Measurements from ENCODE around the gene PPOX. TPM values are rescaled to one million over a fixed set of nuclear protein-coding genes. Genes with fewer than 3 reads are reported as not detected.

Gene PPOX
- total RNA-seq, 5 donors from 2014 or later (not counting 1 experiment from before 2014, with no cell fraction given), result 38.3 to 85.4 (median 69.2) TPM

DNA sequence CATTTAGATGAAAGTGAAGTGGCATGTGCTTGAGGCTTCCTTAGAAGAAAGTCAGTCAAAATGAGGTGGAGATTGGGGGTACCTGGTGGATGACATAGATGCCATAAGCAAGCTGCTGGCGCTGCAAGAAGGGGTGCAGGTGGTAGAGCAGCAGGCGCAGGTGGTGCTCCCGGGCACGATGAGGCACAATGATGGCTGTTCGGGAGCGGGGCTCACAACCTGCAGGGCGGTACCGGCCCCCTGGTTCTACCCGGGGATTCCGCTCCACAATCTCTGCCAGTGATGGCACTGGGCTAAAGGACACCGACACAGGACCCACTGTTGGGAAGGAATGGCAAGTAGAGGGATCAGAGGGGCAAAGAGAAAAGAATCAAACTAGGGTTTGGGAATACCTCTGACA lies 8.7 kb downstream of the PPOX start:
- ATAC-seq (replicated peaks in 1 of 4) (no peak), DNase-seq (no peak)
- peak overlapping the region; percentile 62 to 99 for H3K27ac Mint-ChIP-seq
- no peak overlapping the region for H3K4me3 ChIP-seq (ENCODE audit: control insufficient read depth in 1 of 2, extremely low read depth in 1 of 2, low read length in 1 of 2)
- peaks cover 47% of the 10 kb centered on the region for H3K36me3 Mint-ChIP-seq
- H3K36me3 ChIP-seq (ENCODE audit: control insufficient read depth in 2 of 2, extremely low read depth in 1 of 2, insufficient read depth in 1 of 2, low read length in 1 of 2), result peaks cover 16 to 56% of the 10 kb centered on the region in 2 donors
- over 99% methylated on average over 10 of the region's 11 CpGs for WGBS (ENCODE audit: insufficient coverage)
- peaks cover 57 to 70% (median 61%) of the 10 kb centered on the region in 3 donors for H3K4me1 Mint-ChIP-seq
- no peaks in the 10 kb centered on the region for H3K27me3 Mint-ChIP-seq
- H3K9me3 Mint-ChIP-seq, result no peaks in the 10 kb centered on the region
- no peaks in the 10 kb centered on the region for H3K27me3 ChIP-seq (replicated peaks in 1 of 2; ENCODE audit: control insufficient read depth in 2 of 2, extremely low read depth in 1 of 2, insufficient read depth in 2 of 2, low read length in 1 of 2)
- CTCF ChIA-PET, result no interaction called here
- no peak overlapping the region for H3K27ac ChIP-seq (ENCODE audit: low read length)
- POLR2A ChIA-PET, result interaction anchor here (0.6 to 0.7 kb wide), 2 partner anchors 28 to 154 kb away, joined by 3 to 4 read pairs; partner anchors contain the start of gene F11R (in 1 of the 2)
- peak overlapping the region; percentile 44 to 99 (median 91) for H3K4me3 Mint-ChIP-seq
- peaks cover 8 to 38% of the 10 kb centered on the region in 2 experiments for H3K4me1 ChIP-seq (ENCODE audit: control insufficient read depth in 1 of 2, extremely low read depth in 1 of 2, insufficient read depth in 2 of 2, low read length in 2 of 2)
- no peaks in the 10 kb centered on the region for H3K9me3 ChIP-seq

DNA sequence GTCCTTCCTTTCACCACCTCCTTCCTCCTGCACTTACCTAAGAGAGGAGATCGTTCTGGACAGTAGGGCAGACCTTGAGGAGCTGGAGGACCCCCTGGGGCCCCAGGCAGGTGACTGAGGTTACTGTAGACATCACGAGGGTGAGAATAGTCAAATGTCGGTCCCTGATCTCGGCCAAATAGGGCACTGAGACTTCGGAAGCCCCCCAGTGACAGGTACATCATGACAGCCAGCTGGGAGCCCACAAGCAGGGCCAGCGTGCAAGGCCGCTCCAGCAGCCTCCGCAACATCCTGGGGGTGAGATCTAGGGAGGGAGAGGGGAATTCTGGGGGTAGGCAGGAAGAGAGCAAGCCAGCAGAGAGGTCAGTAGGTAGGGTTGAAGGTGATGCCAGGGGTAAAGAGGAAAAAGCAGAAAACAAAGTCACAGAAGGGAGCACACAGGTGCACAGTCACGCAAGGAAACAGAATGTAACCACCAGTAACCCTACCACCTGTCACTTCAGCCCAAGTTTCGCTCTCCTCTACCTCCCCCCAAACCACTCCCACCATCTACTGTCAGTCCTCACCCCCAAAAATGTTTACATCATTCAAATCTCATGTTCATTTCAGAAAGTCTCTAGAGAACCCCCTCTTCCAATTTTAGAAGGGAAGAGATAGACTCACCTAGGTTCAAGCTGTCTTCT lies 9.7 kb downstream of the PPOX start:
- Histone ChIP-seq H3K4me1 (ENCODE audit: control insufficient read depth in 1 of 2, extremely low read depth in 1 of 2, insufficient read depth in 2 of 2, low read length in 2 of 2) (peaks cover 10 to 46% of the 10 kb centered on the region in 2 experiments), H3K27ac (ENCODE audit: low read length) (peak overlapping the region; percentile 84), H3K36me3 (ENCODE audit: control insufficient read depth in 2 of 2, extremely low read depth in 1 of 2, insufficient read depth in 1 of 2, low read length in 1 of 2) (peaks cover 16 to 49% of the 10 kb centered on the region in 2 donors), H3K4me3 (ENCODE audit: control insufficient read depth in 1 of 2, extremely low read depth in 1 of 2, low read length in 1 of 2) (peak overlapping the region; percentile 93), H3K9me3 (no peaks in the 10 kb centered on the region), H3K27me3 (replicated peaks in 1 of 2; ENCODE audit: control insufficient read depth in 2 of 2, extremely low read depth in 1 of 2, insufficient read depth in 2 of 2, low read length in 1 of 2) (no peaks in the 10 kb centered on the region)
- 86% methylated on average over 10 of the region's 10 CpGs for WGBS (ENCODE audit: insufficient coverage)
- no peak for ATAC-seq (replicated peaks in 1 of 4)
- H3K9me3 Mint-ChIP-seq, result no peaks in the 10 kb centered on the region
- peaks cover 66 to 78% (median 71%) of the 10 kb centered on the region in 3 donors for H3K4me1 Mint-ChIP-seq
- H3K27me3 Mint-ChIP-seq, result no peaks in the 10 kb centered on the region
- ChIA-PET POLR2A (interaction anchor here in 1 of 2 donors (2.1 kb wide), 1 partner anchor 10 kb away, joined by 8 read pairs; the partner anchor contains the start of gene PPOX), CTCF (interaction anchor here in 1 of 2 donors (2.3 kb wide), 1 partner anchor 10 kb away, joined by 13 read pairs; the partner anchor contains the start of gene PPOX)
- H3K4me3 Mint-ChIP-seq, result peak overlapping the region; percentile 91 to 99 (median 96)
- H3K36me3 Mint-ChIP-seq, result peaks cover 45% of the 10 kb centered on the region
- peak overlapping the region; percentile 96 to 99 for H3K27ac Mint-ChIP-seq
- no peak for DNase-seq

DNA sequence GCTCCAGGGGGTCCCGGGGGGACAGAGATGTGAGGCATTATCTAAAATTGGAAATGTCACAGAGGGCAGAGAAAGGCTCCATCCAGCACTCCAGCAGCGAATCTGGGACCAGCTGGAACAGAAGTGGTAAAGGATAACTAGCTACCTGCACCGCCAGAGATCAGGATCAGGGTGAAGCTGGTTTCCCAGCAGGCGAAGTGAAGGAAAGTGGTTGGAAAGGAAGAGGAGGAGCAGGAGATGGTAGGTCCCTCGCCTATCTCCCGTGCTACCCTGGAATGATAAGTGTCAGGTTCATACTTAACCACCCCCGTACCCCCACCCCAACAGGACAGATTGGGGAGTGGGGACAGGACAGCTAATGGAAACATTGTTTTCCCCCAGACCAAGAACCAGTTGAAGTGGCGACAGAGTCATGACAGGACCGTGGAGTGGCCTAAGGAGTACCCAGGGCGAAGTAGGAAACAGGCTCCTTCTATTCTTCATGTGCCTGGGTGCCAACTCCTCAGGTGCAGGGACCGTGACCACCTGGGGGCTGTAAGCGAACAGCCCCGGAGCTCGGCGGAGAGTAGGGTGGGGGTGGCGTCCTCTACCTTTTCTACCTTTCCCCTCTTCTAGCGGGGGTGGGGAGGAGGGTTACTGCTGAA lies 10.4 kb downstream of the PPOX start:
- peak overlapping the region; percentile 93 for H3K4me3 ChIP-seq (ENCODE audit: control insufficient read depth in 1 of 2, extremely low read depth in 1 of 2, low read length in 1 of 2)
- POLR2A ChIA-PET, result interaction anchor here (0.5 to 2.1 kb wide), 3 partner anchors 9 to 916 kb away, joined by 4 to 8 read pairs (median 8); partner anchors contain the start of gene PPOX (in 1 of the 2)
- H3K27ac ChIP-seq (ENCODE audit: low read length), result peak overlapping the region; percentile 84
- CTCF ChIA-PET, result interaction anchor here in 1 of 2 donors (0.7 to 2.3 kb wide), 3 partner anchors 11 to 142 kb away, joined by 4 to 13 read pairs (median 4); partner anchors contain the start of genes DEDD and PPOX
- peaks cover 39% of the 10 kb centered on the region for H3K36me3 Mint-ChIP-seq
- no peaks in the 10 kb centered on the region for H3K27me3 ChIP-seq (replicated peaks in 1 of 2; ENCODE audit: control insufficient read depth in 2 of 2, extremely low read depth in 1 of 2, insufficient read depth in 2 of 2, low read length in 1 of 2)
- no peaks in the 10 kb centered on the region for H3K27me3 Mint-ChIP-seq
- H3K36me3 ChIP-seq (ENCODE audit: control insufficient read depth in 2 of 2, extremely low read depth in 1 of 2, insufficient read depth in 1 of 2, low read length in 1 of 2), result peaks cover 11 to 42% of the 10 kb centered on the region in 2 donors
- H3K4me3 Mint-ChIP-seq, result peak overlapping the region; percentile 91 to 99 (median 96)
- no peaks in the 10 kb centered on the region for H3K9me3 Mint-ChIP-seq
- peaks cover 70 to 77% (median 74%) of the 10 kb centered on the region in 3 donors for H3K4me1 Mint-ChIP-seq
- peaks cover 17 to 53% of the 10 kb centered on the region in 2 experiments for H3K4me1 ChIP-seq (ENCODE audit: control insufficient read depth in 1 of 2, extremely low read depth in 1 of 2, insufficient read depth in 2 of 2, low read length in 2 of 2)
- H3K9me3 ChIP-seq, result no peaks in the 10 kb centered on the region
- peak overlapping the region; percentile 96 to 99 for H3K27ac Mint-ChIP-seq
- WGBS (ENCODE audit: insufficient coverage), result 88% methylated on average over 2 of the region's 17 CpGs
- DNase-seq, result no peak
- ATAC-seq (replicated peaks in 1 of 4), result no peak

DNA sequence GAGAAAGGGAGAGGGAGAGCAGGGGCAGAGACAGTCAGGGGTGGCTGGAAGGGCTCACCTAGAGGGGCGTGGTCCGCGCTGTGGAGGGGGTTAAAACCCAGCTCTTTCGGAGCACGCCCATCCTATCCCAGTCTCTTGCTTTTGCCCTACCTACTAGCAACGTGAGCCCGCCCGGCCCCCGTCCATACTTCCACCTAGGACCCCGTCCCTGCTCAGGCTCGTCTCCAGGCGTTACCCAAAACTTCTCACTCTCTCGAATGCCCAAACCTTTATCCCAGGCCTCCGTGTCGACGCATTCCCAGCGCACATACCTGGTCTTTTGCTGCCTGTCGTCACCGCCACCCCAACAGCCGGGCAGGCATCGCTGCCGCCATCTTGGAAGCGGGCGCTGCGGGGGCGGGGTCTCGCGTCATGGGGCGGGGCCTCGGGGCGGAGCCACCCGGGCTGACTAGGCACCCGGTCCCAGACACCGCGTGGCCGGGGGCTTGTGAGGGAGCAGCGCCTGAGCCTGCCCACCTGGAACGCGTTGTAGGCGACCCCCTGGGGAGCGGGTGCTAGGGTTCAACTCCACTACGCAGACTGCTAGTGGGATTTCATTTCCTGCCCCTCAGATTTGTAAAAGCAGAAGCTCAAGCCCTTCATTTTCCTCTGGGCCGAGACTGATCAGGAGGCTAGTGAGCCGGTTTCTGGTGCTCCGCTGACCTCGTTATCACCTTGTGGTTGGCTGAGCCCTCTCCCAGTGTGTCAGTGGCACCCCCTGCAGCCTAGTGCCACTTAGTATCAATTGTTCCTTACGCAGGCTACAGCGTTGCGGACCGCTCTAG lies 11.1 kb downstream of the PPOX start, which contains the start of gene B4GALT3:
Gene B4GALT3, minus strand, starts transcription at position 396 of the 824 bp plus-strand sequence. CDS start 1,447 bp downstream, outside the sequence.
- Histone ChIP-seq H3K36me3 (ENCODE audit: control insufficient read depth in 2 of 2, extremely low read depth in 1 of 2, insufficient read depth in 1 of 2, low read length in 1 of 2) (peaks cover 7 to 35% of the 10 kb centered on the region in 2 donors), H3K27ac (ENCODE audit: low read length) (peak within 1 kb of the TSS; percentile 84), H3K27me3 (replicated peaks in 1 of 2; ENCODE audit: control insufficient read depth in 2 of 2, extremely low read depth in 1 of 2, insufficient read depth in 2 of 2, low read length in 1 of 2) (no peaks in the 10 kb centered on the region), H3K4me1 (ENCODE audit: control insufficient read depth in 1 of 2, extremely low read depth in 1 of 2, insufficient read depth in 2 of 2, low read length in 2 of 2) (peaks cover 24 to 60% of the 10 kb centered on the region in 2 experiments), H3K9me3 (no peaks in the 10 kb centered on the region), H3K4me3 (ENCODE audit: control insufficient read depth in 1 of 2, extremely low read depth in 1 of 2, low read length in 1 of 2) (peak within 1 kb of the TSS; percentile 93)
- H3K27ac Mint-ChIP-seq, result peak within 1 kb of the TSS; percentile 96 to 99
- WGBS (ENCODE audit: insufficient coverage), result under 1% methylated on average over 43 of the region's 50 CpGs
- no peaks in the 10 kb centered on the region for H3K9me3 Mint-ChIP-seq
- peaks cover 75 to 83% (median 80%) of the 10 kb centered on the region in 3 donors for H3K4me1 Mint-ChIP-seq
- peak within 1 kb of the TSS; percentile 91 to 99 (median 96) for H3K4me3 Mint-ChIP-seq
- ATAC-seq (replicated peaks in 1 of 4) (peak; percentile 87 to 93 (median 90)), DNase-seq (peak; percentile 72 to 97 (median 88))
- H3K27me3 Mint-ChIP-seq, result no peaks in the 10 kb centered on the region
- H3K36me3 Mint-ChIP-seq, result peaks cover 38% of the 10 kb centered on the region
- CTCF ChIA-PET, result interaction anchor here in 1 of 2 donors (0.7 to 2.3 kb wide), 4 partner anchors 11 to 141 kb away, joined by 3 to 13 read pairs (median 4); partner anchors contain the start of genes DEDD, PPOX and TOMM40L
- POLR2A ChIA-PET, result interaction anchor here (0.5 to 2.1 kb wide), 4 partner anchors 10 to 917 kb away, joined by 3 to 8 read pairs (median 6); partner anchors contain the start of gene PPOX (in 1 of the 2)

DNA sequence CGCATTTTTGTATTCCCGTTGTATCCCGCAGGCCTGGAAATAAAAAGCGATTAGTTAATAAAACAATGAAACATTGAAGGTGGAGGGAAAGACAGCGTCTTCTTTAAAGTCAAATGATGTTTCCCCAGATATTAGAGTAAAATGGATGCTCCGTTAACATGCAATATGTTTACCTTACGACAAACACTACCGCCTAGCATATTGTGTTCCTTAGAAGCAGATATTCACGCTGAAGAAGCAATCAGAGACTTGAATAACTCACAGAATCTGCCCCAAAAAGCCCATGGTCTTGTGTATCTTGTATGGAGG lies 11.7 kb downstream of the PPOX start:
- Mint-ChIP-seq H3K36me3 (peaks cover 34% of the 10 kb centered on the region), H3K27me3 (no peaks in the 10 kb centered on the region), H3K4me3 (peak overlapping the region; percentile 91 to 99 (median 96)), H3K27ac (peak overlapping the region; percentile 96 to 99), H3K9me3 (no peaks in the 10 kb centered on the region), H3K4me1 (peaks cover 77 to 83% (median 81%) of the 10 kb centered on the region in 3 donors)
- WGBS (ENCODE audit: insufficient coverage), result 83% methylated on average over 3 of the region's 9 CpGs
- Histone ChIP-seq H3K4me1 (ENCODE audit: control insufficient read depth in 1 of 2, extremely low read depth in 1 of 2, insufficient read depth in 2 of 2, low read length in 2 of 2) (peaks cover 28 to 66% of the 10 kb centered on the region in 2 experiments), H3K27ac (ENCODE audit: low read length) (peak overlapping the region; percentile 84), H3K27me3 (replicated peaks in 1 of 2; ENCODE audit: control insufficient read depth in 2 of 2, extremely low read depth in 1 of 2, insufficient read depth in 2 of 2, low read length in 1 of 2) (no peaks in the 10 kb centered on the region), H3K4me3 (ENCODE audit: control insufficient read depth in 1 of 2, extremely low read depth in 1 of 2, low read length in 1 of 2) (peak overlapping the region; percentile 93), H3K9me3 (no peaks in the 10 kb centered on the region), H3K36me3 (ENCODE audit: control insufficient read depth in 2 of 2, extremely low read depth in 1 of 2, insufficient read depth in 1 of 2, low read length in 1 of 2) (peaks cover 7 to 29% of the 10 kb centered on the region in 2 donors)
- CTCF ChIA-PET, result interaction anchor here in 1 of 2 donors (1.1 to 2.3 kb wide), 2 partner anchors 12 to 48 kb away, joined by 3 to 13 read pairs; partner anchors contain the start of genes PPOX and TOMM40L
- no peak for DNase-seq
- ATAC-seq (replicated peaks in 1 of 4), result no peak
- POLR2A ChIA-PET, result interaction anchor here (1.0 to 2.1 kb wide), 2 partner anchors 12 kb away, joined by 3 to 8 read pairs; partner anchors contain the start of gene PPOX (in 1 of the 2)
